Activated CD4-positive, alpha-beta T cell treated with anti-CD3 and anti-CD28 coated beads, Interleukin-2, amount 50 U/mL, for 24 hours (primary cell): ENCODE measurements around the gene AUNIP.
A peak's percentile ranks its signal among the peaks of the same experiment; 100 is the strongest.

Experiments used
- DNase-seq, 2 donors: peaks; one replicate each; pipeline ENCODE4 v3.0.0-alpha.2; 2020; ENCODE audit warnings: low read depth in 1 of 2, low spot score in 1 of 2

The AUNIP gene, protein sequence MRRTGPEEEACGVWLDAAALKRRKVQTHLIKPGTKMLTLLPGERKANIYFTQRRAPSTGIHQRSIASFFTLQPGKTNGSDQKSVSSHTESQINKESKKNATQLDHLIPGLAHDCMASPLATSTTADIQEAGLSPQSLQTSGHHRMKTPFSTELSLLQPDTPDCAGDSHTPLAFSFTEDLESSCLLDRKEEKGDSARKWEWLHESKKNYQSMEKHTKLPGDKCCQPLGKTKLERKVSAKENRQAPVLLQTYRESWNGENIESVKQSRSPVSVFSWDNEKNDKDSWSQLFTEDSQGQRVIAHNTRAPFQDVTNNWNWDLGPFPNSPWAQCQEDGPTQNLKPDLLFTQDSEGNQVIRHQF

DNA sequence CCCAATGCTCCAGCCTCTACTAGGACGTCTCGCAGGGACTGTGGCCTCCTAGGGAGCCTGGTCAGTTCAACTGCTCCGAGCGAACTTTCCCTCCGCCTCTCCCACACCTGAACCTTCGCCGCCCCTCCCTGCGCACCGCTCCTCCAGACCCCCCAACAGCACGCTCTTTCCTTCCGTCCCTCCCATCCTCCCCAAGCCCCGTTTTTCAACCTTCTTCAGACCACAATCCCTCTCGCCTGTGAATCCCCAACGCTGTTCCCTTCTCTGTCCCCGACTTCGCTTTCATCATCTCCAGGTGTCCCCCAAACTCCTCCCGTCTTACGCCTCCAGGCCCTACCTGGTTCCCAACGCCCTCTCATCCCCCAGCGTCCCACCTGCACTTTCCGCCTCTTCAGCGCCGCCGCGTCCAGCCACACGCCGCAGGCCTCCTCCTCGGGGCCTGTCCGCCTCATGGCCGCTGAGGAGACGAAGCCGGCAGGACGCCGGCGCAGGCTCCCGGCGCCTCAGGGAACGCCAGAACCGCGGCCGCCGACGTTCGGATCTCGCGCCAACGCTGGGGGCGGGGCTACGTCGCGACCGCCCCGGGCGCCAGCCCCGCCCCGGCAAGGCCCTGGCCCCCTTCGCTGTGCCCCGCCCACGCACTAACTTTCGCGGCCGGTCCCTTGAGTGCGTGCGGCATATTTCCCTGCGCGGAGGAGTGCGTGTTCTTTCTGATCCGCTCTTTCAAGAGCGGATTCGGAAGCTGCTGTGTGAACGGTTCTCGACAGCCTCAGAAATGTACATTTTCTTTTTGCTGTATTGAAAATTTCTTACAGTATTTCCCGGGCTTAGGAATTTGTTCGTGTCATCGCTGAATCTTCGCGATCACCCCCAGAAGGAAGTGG, at the start of gene AUNIP:
Gene AUNIP (minus strand): TSS at position 552 of the 884 bp plus-strand sequence. CDS start 100 bp downstream, at position 452.
- peak; percentile 84 to 86 for DNase-seq

DNA sequence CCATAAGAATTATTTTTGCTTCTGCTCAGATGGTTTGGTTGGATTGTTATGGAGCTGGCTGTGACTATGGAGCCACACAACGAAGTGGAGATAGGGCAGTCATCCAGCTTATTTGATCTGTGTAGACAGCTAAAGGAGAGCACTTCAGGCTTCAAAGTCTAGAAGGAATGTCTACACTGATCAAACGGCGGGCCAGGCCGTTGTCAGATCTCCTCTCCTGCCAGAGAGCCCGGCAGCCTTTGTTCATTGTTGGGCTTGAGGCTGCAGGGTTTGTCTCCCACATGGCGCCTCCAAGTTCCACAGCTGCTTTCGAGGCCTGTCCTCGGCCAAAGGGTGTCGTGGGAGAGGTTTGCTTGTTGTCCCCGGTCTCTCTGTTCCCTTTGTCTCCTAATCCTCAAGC, 49.8 kb upstream of the AUNIP start:
- no peak for DNase-seq

DNA sequence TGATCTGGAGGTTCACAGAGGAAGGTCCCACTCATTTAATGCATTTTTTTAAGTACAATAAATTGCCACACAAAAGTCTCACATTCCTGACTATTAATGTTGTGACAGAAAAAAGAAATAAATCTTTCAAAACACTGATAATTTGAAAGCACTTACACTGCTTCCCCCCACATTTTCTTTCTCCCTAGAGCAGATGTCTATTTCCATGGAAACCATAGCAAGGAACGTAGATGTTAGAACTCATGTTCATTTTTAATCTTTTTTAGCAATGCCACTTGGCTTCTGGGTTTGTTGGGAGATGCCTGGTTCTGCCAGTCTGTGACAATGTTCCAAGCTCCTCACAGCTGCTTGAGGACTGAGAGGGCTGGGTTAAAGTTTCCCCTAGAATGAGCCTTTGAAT, 48.9 kb upstream of the AUNIP start:
- no peak for DNase-seq

DNA sequence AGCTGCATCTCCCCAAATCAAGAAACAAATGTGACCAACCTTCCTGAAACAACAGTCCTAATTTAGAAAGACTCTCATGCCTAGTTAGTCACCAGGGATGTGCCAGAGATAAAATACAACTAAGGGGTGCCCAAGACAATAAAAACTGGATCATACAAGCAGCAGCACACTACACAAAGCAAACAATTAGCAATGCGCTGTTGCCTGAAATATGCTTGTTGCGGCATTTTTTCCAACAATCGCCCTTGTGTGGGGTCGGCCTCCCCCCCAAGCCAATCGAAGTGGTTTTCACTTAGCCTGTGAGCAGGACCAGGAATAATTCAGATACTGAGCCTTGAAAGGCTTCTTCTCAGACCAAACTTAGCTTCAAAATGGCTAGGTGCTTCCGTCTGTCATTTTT, 48.3 kb upstream of the AUNIP start:
- no peak for DNase-seq

DNA sequence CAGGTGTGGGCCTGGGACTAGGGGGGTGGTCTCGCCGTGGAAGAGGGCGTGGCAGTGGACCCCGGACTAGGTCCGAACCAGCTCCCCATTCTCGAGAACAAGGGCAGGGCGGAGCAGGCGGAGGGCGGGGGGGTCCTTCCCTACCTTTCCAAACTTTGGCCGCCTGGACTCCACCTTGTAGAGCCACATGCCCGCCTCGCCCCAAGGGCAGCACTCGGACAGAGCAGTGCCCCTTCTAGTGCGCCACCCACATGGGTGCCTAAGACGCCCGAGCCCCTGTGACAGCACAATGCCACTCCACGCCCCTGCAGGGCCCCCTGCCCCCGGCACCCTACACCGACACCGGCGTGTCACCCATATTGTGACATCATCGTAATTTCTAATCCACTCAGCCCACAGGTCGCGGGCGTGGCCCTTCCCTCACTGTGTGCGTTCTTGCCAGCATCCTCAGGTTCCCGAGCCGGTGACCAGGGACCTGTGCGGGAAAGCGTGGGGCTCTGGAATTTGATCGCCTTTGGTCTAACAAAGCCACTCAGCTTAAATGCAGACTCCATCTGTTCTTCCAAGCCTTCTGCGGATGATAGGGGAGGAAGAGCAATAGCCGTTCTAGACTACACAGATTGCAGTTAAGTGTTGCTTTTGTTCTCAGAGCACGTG, 47.5 kb upstream of the AUNIP start:
- DNase-seq, result no peak

DNA sequence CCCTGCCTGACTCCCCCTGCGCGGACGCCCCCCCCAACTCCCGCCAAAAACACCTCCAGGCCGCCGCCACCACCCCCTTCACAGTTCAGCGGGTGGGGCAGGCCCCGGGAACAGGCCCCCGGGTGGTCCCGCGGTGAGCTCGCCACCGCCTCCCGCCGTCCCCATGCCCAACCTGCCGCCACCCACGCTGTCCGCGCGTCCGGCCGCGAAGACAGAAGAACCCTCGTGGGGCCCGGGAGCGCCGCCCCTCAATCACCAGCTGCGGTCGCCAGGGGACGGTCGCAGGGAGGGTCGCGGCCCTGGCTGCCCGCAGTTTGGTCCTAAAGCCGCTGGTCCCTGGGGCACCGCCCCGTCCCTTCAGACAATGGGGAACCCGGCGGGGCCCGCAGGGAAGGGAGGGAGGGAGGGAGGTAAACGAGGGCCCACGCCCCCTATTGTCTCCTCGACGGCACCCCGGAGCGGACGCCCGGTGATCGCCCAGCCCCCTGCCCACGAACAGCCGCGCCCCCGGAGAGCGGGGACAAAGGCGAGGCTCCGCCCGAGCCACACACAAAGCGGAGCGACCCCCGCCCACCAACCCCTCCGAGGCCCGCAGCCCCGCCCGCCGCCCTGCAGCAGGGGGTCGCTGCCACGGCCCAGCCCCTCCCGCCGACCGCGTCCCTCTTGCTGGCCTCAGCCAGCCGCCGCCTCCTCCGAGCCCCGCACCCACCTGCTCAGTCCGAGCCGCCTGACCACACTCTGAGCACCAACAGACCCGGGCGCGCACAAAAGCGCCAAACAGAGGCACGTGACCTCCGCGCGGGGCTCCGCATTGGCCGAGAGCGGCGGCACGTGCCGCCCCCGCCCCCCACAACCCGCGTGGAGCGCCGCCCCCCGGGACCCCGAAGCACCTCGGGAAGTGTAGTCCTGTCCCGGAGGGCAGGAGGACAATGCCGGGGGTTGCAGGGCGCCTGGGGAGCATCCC, 46.7 kb upstream of the AUNIP start, which contains the start of gene STMN1:
Gene STMN1 (minus strand): TSS at position 740 of the 964 bp plus-strand sequence. CDS start 1,743 bp downstream, outside the sequence.
- peak; percentile 74 to 87 for DNase-seq

DNA sequence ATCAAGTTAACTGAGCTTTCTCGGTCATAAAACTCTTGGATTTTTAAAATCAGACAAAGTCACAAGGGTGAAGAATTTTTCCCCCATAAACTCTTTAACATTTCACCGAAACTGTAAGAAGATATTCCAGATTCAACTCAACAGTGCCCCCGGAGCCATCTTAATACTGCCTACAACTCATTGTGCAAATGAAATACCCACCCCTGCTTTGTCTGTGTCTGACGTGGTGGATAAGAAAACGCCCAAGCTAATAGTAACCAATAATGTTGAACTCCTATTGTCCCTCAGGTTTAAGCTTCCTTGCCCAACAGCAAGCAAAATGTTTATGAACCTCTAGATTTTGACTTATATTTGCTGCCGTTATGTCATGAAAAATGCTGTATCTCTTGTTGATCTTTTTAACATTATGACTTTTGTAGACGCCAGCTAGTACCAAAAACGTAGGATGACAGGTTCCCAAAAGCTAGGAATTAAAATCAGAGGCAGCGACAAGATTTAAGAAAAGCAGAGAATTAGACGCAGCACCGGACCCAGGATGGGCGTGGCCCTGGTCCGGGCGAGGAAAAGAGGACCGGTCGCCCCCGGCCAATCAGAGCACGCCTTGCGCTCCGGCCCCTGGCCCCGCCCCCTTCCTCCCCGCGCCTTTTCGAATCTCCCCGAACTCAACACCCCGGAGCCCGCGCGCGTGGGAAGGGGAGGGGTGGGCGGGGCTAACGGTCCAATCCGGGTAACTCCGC, 45.9 kb upstream of the AUNIP start:
- peak; percentile 80 to 90 for DNase-seq

DNA sequence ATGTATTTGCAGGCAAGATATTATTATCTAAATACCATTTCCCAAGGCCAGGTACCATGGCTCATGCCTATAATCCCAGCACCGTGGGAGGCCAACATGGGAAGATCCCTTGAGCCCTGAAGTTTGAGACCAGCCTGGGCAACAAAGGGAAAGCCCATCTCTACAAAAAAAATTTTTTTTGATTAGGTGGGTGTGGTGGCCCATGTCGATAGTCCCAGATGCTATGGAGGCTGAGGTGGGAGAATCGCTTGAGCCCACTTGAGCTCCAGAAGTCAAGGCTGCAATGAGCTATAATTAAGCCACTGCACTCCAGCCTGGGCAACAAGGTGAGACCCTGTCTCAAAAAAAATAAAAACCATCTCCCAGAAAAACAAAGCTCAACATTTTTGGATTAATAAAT, 44.7 kb upstream of the AUNIP start:
- DNase-seq, result no peak

DNA sequence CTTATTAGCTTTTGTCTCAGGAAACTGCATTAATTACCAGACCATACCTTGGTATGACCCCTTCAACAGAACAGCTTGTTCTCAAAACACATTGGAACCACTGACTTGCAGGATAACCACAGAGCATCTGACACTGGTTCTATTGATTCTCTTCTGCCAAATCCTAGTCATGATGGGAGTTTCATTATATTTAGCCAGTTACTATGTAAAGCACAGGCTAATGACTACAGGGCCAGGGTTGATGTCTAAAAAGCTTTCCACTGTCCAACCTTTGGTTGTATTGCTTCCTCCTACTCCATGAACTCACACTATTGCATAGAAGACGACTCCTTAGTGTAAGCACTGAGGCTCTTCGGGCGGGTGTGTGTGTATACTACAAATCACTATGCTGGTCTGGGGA, 43.2 kb upstream of the AUNIP start:
- no peak for DNase-seq

DNA sequence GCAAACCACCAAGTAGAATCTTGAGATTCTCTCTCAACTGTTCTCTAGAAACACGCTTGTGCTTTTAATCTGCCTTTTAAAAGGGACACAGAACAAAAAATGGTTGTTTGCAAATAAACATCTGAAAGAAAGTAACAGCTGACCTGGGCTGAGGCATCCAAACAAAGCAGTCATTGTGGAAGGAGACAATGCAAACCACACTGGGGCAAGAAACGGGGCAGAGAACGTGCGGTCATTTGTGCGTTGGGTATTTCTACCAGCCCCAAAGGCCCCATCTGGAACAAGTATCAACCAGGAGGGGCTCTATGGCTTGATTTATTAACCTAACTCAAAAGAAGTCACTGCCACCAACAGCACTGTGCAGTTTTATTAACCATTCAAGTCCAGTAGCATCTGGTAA, 41.0 kb upstream of the AUNIP start:
- DNase-seq, result no peak

DNA sequence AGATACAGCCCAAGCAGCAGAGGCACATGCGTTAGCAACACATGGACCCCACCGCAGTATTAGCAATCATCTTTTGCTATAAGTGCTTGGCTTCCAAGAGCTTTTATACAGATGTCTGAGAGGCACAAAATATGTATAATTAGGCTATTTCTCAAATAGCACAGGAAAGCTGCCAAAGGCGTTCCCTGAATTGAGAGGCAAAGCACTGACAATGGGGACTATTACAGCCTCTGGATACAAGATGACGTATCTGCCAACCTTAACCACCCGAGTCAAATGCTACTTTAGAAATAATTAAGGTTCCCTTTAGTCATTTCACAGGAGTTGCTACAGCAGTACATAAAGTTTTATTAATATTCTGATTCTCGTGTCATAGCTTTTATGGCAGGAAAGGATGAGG, 40.5 kb upstream of the AUNIP start:
- DNase-seq, result no peak

DNA sequence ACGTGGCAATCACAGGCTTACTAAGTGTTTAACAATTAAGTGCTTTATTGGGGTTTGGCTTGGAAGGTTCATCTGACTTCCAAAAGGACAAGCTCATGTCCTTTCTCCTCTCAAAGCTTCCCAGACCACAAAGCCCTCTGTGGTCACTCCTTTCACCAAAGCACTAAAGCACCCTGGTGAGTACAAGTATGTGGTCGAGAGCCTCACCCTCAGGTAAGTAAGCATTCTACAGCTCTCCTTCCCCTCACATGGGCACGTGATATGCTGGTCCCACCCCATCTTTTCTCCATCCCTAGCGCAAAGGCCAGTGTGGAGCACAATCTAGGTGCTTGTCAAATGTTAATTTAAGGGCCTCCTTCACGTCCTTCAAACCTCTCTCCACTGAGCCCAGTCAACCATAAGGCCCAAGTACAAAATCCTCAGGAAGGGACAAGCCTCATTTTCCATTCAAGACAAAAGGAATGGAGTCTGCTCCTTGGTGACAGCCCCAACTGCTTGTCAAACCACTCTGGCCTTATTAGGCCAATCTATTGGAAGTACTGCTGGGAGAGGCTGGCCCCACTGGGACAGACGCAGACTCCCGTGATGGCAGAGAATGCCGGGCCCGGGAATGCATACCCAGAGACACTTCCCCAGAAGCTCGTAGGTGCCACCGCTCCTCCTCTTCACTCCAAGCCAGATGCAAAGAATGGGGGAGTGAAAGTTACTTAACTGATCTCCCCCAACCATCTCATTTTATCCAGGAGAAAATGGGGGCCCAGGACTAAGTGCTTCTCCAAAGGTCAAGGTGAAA, 39.2 kb upstream of the AUNIP start:
- DNase-seq, result no peak

DNA sequence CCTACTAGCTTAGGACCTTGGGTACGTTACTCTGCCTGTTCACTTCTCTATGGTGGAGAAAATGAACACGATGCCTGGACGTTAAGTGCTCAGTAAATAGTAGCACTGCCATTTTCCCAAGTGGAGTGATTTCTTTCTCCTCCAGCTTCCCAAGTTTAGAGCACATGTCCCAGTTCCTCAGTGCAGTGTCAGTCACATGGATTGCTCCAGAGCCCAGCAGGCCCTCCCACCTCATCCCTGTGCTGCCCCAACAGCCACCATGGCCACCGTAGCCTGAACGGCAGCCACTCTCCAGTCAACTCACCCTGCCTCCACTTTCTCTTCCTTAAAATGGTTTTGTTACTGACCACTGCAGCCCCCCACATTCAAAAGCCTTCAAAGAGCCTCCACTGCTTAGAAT, 38.5 kb upstream of the AUNIP start:
- DNase-seq, result no peak

DNA sequence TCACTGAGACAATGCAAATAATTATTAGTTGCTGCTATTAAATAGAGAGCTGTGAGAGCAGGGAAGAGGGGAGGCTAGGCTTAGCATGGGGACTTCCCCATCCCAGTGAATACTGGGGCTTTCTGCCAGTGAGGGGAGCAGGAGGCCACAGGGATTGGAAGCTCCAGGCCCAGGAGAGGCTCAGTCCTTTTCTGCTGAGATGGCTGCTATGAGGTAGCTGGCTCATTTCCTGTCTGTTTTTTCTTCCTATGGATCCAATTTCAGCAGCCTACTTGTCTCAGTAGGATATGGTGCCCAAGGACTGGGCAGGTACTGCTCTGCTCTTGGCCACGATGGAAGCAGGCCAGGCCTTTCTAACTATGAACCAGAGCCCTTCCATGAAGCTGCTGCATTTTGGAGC, 37.0 kb upstream of the AUNIP start:
- no peak for DNase-seq

DNA sequence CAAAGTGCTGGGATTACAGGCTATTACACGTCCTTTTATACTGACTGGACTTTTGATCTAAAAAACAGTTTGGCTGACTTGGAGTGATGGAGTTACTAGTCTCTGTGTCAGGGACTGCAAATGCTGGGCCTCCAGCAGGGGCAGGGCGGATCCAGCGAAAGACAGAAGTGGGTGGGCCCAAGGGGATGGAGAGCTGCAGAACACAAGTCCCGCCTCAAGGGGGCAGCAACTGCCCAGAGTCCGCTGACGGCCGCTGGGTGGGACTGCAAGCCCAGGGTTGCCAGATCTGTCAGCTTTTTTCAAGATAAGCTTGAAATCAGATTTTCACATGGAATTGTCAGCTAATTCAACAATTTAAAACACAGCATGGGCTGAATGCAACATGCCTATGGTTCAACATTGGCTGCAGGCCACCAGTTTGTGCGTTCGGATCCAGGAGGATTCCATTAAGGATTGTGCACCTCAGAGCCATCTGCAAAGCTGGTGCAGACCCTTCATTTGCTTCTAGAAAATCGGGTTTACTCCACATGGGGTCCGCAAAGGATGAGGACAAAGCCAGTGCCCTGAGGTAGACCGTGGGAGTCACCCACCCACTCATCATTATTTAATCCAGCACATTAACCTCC, 36.2 kb upstream of the AUNIP start:
- DNase-seq, result peak; percentile 72 to 87

DNA sequence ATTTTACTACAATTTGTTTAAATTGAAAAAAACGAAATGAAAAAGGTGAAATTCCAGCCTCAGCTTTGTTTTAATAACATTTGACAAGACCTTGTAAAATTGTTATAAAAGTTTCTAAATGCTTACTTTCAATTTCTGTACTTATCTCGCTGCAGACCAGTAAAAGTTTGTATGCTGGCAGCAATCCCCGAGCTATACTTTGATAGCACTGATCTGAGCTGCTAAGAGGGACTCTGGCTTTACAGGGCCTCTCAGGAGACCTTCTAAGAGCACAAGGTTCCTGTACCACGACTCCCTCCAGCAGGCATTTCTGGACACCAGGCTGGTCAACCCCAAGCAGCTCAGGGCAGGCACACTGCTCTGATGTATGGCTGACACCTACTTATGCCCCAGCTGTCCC, 33.9 kb upstream of the AUNIP start:
- no peak for DNase-seq

DNA sequence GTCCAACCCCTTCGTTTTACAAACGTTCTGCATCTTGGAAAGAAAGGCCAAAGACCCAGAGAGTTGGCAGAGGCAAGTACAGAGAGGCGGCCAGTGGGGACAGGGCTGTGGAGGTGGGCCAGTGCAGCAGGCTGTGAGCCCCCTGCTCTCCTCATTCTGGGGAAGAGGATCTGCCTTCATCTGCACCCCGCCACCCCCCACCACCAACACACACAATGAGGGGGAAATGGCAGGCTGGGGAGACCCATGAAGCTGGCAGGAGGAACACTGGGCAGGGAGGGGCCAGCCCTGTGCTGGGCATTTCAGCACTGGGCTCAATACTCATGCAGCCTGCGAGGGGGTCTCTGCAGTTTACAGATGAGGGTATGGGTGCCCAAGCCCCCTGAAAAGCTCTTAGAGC, 32.3 kb upstream of the AUNIP start:
- no peak for DNase-seq

DNA sequence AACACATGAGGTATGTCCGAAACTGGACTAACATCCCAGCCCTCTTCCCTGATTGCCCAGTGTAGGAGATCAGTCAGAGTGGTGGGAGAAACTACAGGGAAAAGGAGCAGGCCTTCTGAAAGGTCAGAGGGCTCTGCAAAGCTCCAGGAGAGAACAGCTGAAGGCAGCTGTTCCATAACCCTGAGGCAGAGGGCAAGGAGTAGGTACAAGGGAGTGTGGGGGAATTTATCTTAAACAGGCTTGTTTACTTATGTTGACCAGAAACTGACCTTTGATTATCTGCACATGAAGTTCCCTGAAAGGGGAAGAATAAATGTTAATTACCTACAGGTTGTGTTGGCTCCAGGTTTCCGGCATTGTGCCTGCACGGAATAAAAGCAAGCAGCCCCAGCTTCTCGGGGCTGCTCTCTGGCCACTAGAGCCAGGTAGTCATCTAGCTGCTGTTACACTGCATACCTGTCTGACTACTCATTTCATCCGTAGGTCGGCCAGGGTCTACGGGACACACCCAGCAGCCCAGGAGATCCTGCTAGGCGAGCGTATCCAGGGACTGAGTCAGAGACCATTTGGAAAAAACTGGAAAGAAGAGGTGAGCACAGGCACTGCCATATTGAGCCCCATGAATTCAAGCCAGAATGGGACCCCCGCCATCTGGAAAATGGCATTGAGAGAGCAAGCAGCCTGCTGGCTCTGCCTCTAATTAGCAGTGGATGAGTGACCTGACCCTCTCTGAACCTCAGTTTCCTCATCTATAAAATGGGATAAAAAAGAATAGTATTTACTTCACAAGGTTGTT, 31.2 kb upstream of the AUNIP start:
- DNase-seq, result no peak
